ENCODE data around the gene NFYA. TPM values are rescaled to one million over a fixed set of nuclear protein-coding genes. Genes with fewer than 3 reads are reported as not detected.

NFYA gene
- total RNA-seq, 1 experiment from 2014 or later = 23.7 TPM

DNA sequence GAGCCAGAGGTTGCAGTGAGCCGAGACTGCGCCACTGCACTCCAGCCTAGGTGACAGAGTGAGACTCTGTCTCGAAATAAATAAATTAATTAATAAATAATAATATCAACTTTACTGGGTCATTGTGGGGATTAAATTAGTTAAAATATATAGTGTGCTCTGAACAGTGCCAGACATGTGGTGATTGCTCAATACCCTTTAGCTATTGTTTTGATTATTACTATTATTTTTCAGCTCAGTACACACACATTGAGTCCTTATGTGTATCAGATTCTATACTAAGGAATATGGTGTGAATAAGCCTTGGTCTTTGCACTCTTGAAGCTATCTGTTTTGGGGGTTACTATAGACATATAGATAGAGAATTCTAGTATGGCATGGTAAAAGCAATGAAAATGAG is 52.5 kb downstream of the NFYA start:
- no peaks in the 10 kb centered on the region for H3K36me3 Mint-ChIP-seq (ENCODE audit: insufficient read depth, unreplicated experiment)
- no peak overlapping the region for H3K4me3 Mint-ChIP-seq (ENCODE audit: low read depth, unreplicated experiment)
- H3K9me3 Mint-ChIP-seq (ENCODE audit: low read depth, unreplicated experiment) = no peaks in the 10 kb centered on the region
- no peaks in the 10 kb centered on the region for H3K4me1 Mint-ChIP-seq (ENCODE audit: low read depth, unreplicated experiment)
- H3K27ac Mint-ChIP-seq (ENCODE audit: unreplicated experiment) = no peak overlapping the region
- BruUV-seq (replicated peaks) = no TSS peak
- TF ChIP-seq, protein P1, sequence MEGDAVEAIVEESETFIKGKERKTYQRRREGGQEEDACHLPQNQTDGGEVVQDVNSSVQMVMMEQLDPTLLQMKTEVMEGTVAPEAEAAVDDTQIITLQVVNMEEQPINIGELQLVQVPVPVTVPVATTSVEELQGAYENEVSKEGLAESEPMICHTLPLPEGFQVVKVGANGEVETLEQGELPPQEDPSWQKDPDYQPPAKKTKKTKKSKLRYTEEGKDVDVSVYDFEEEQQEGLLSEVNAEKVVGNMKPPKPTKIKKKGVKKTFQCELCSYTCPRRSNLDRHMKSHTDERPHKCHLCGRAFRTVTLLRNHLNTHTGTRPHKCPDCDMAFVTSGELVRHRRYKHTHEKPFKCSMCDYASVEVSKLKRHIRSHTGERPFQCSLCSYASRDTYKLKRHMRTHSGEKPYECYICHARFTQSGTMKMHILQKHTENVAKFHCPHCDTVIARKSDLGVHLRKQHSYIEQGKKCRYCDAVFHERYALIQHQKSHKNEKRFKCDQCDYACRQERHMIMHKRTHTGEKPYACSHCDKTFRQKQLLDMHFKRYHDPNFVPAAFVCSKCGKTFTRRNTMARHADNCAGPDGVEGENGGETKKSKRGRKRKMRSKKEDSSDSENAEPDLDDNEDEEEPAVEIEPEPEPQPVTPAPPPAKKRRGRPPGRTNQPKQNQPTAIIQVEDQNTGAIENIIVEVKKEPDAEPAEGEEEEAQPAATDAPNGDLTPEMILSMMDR (IDR thresholded peaks at IDR 0.05; ENCODE audit: unreplicated experiment) = no peak
- CTCF ChIA-PET = interaction anchor here (1.3 kb wide), 1 partner anchor 57 kb away, joined by 3 read pairs; no protein-coding TSS in a partner anchor
- intact Hi-C loops (cut with micrococcal nuclease; ENCODE audit: unreplicated experiment) = no loop called here
- no peaks in the 10 kb centered on the region for H3K27me3 Mint-ChIP-seq (ENCODE audit: unreplicated experiment)
- no peak for DNase-seq

DNA sequence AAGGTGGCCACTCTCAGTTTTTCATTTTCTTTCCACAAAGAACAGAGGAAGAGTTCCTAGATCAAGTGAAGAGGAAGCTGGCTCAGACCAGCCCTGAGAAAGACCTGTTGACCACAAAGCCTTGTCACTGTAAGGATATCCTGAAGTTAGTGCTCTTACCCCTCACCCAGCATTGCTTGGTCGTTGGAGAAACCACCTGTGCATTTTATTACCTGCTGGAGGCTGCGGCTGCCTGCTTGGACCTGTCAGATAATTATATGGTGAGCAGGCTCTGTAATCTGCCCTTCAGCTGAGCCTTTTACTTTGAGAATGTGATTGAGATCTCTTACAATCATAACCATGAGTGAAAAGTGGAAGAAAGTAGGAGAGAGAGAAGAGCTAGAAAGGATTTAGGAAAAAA is 59.5 kb downstream of the NFYA start:
- CTCF ChIA-PET = interaction anchor here (0.5 to 1.2 kb wide), 3 partner anchors 21 to 206 kb away, joined by 3 to 6 read pairs (median 3); no protein-coding TSS in a partner anchor
- intact Hi-C loops (cut with micrococcal nuclease; ENCODE audit: unreplicated experiment) = no loop called here
- BruUV-seq (replicated peaks) = no TSS peak
- no peaks in the 10 kb centered on the region for H3K27me3 Mint-ChIP-seq (ENCODE audit: unreplicated experiment)
- no peak overlapping the region for H3K27ac Mint-ChIP-seq (ENCODE audit: unreplicated experiment)
- H3K4me1 Mint-ChIP-seq (ENCODE audit: low read depth, unreplicated experiment) = no peaks in the 10 kb centered on the region
- no peak overlapping the region for H3K4me3 Mint-ChIP-seq (ENCODE audit: low read depth, unreplicated experiment)
- TF ChIP-seq, protein P1 (IDR thresholded peaks at IDR 0.05; ENCODE audit: unreplicated experiment) = no peak
- DNase-seq = no peak
- H3K9me3 Mint-ChIP-seq (ENCODE audit: low read depth, unreplicated experiment) = no peaks in the 10 kb centered on the region
- no peaks in the 10 kb centered on the region for H3K36me3 Mint-ChIP-seq (ENCODE audit: insufficient read depth, unreplicated experiment)

DNA sequence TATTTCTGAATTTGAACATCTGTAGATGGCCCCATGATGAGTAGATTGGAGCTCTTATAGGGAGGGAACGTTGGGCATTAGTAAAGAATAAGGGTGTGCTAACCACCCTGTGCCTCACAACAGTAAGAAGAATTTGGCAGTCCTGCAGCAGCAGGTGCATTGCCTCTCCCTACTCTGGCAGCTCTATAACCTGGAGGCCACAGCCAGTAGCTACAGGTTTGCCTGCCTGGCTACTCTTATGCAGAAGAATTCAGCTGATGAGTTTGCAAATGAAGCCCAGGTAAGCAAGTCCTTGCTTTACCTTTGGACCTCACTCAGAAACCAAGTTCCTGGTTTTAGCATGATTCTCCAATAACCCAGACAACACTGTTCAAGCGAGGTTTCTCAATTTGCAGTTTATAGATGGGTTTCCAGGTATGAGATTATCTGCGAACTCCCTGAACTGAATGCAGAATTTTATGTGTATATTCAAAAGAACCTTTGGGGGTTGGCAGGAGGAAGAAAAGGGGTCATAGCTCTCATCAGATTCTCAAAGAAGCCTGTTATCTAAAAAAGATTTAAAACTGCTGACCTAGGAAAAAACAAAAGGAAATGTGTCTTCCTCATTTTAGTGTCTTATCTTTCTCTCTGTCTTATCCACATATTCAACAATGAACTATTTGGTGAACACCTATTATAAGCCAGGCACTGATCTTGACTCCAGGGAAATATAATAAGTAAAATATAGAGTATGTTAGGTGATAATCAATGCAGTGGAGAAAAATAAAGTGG is 62.5 kb downstream of the NFYA start:
- TF ChIP-seq, protein P1 (IDR thresholded peaks at IDR 0.05; ENCODE audit: unreplicated experiment) = no peak
- no peak overlapping the region for H3K4me3 Mint-ChIP-seq (ENCODE audit: low read depth, unreplicated experiment)
- no peaks in the 10 kb centered on the region for H3K9me3 Mint-ChIP-seq (ENCODE audit: low read depth, unreplicated experiment)
- no TSS peak for BruUV-seq (replicated peaks)
- intact Hi-C loops (cut with micrococcal nuclease; ENCODE audit: unreplicated experiment) = no loop called here
- CTCF ChIA-PET = no interaction called here
- no peak for DNase-seq
- H3K27me3 Mint-ChIP-seq (ENCODE audit: unreplicated experiment) = no peaks in the 10 kb centered on the region
- no peaks in the 10 kb centered on the region for H3K4me1 Mint-ChIP-seq (ENCODE audit: low read depth, unreplicated experiment)
- no peak overlapping the region for H3K27ac Mint-ChIP-seq (ENCODE audit: unreplicated experiment)
- no peaks in the 10 kb centered on the region for H3K36me3 Mint-ChIP-seq (ENCODE audit: insufficient read depth, unreplicated experiment)

DNA sequence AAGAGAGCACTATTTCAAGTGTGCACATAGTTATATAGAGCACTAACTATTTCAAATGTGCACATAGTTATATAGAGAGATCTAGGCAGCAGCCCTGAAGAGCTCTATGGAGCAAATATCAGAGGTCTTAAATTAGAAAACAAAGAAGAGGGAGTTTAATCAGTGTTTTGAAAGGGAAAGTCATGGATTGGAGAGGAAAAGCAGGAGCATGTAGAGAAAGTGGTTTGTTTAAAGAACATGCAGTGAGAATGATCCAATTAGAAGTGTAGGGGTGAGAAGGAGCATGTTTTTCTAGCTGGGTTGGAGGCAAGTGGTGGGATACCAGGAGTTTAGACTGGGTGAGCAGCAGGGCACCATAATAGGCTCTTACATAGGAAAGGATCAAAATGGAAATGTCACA is 64.1 kb downstream of the NFYA start:
- DNase-seq = no peak
- TF ChIP-seq, protein P1 (IDR thresholded peaks at IDR 0.05; ENCODE audit: unreplicated experiment) = no peak
- Mint-ChIP-seq H3K4me1 (ENCODE audit: low read depth, unreplicated experiment) (no peaks in the 10 kb centered on the region), H3K36me3 (ENCODE audit: insufficient read depth, unreplicated experiment) (no peaks in the 10 kb centered on the region), H3K9me3 (ENCODE audit: low read depth, unreplicated experiment) (no peaks in the 10 kb centered on the region), H3K27ac (ENCODE audit: unreplicated experiment) (no peak overlapping the region), H3K27me3 (ENCODE audit: unreplicated experiment) (no peaks in the 10 kb centered on the region), H3K4me3 (ENCODE audit: low read depth, unreplicated experiment) (no peak overlapping the region)
- no TSS peak for BruUV-seq (replicated peaks)
- CTCF ChIA-PET = no interaction called here
- intact Hi-C loops (cut with micrococcal nuclease; ENCODE audit: unreplicated experiment) = no loop called here
